Measurements from ENCODE around the gene MTRFR. TPM values are rescaled to one million over a fixed set of nuclear protein-coding genes. Genes with fewer than 3 reads are reported as not detected.

MTRFR gene
- total and polyA plus RNA-seq, 2 donors (not counting 3 experiments of a cell fraction or from before 2014, with no cell fraction given) = 9.1 to 14.4 TPM

GRCh38 chr12:123278101-123278627 lies 44.9 kb downstream of the MTRFR start:
- peak overlapping the region; percentile 85 for H3K4me2 ChIP-seq (ENCODE audit: insufficient read depth, low read length)
- DNase-seq (ENCODE audit: low read depth, low spot score) (peak; percentile 87), FAIRE-seq (peak; percentile 88)
- no peaks in the 10 kb centered on the region for H3K9me3 ChIP-seq (replicated peaks; ENCODE audit: control insufficient read depth, insufficient read depth, low read length)
- ChIA-PET POLR2A (interaction anchor here (0.7 kb wide), 2 partner anchors 40 to 259 kb away, joined by 8 to 12 read pairs; no protein-coding TSS in a partner anchor), CTCF (interaction anchor here (1.1 to 1.3 kb wide), 2 partner anchors 39 to 40 kb away, joined by 3 to 5 read pairs; no protein-coding TSS in a partner anchor)
- dilution Hi-C loops (cut with MboI; ENCODE audit: extremely low pct_ligation_motif_present, low sequenced_read_pairs) (loop anchor here (25.0 kb wide), 1 partner anchor 334 kb away; the partner anchor contains the start of gene DDX55), intact Hi-C loops (cut with micrococcal nuclease) (loop anchor here (2.0 kb wide), 1 partner anchor 87 kb away; the partner anchor contains the start of gene SBNO1)
- no peaks in the 10 kb centered on the region for H4K20me1 ChIP-seq (replicated peaks; ENCODE audit: control insufficient read depth, extremely low read depth, insufficient read depth, low read length)
- H3K79me2 ChIP-seq (ENCODE audit: control insufficient read depth, insufficient read depth, low read length) = no peaks in the 10 kb centered on the region
- H3K36me3 ChIP-seq (ENCODE audit: control insufficient read depth in 2 of 2, extremely low read depth in 1 of 2, insufficient read depth in 2 of 2, low read length in 2 of 2) = no peaks in the 10 kb centered on the region
- H3K27ac ChIP-seq (ENCODE audit: insufficient read depth, low read depth, low read length) = peak overlapping the region; percentile 68
- no peaks in the 10 kb centered on the region for H3K9me1 ChIP-seq (replicated peaks; ENCODE audit: control insufficient read depth, extremely low read depth, insufficient read depth, low read length)
- peak overlapping the region in 1 of 3 experiments; percentile 28 for H3K4me3 ChIP-seq (replicated peaks in 1 of 3; ENCODE audit: insufficient read depth in 1 of 3, low read depth in 1 of 3, low read length in 3 of 3)
- peak; percentile 57 for TF ChIP-seq POLR2AphosphoS5 (IDR thresholded peaks at IDR 0.05; ENCODE audit: insufficient read depth, low read depth, low read length)
- no peak for TF ChIP-seq GATA2 (IDR thresholded peaks at IDR 0.05; ENCODE audit: insufficient read depth, insufficient read length, low read depth, low read length)
- peak; percentile 67 for TF ChIP-seq JUN (IDR thresholded peaks at IDR 0.05; ENCODE audit: borderline replicate concordance, insufficient read depth, insufficient read length, low read depth)
- peaks cover 11% of the 10 kb centered on the region for H3K4me1 ChIP-seq (ENCODE audit: control insufficient read depth, extremely low read depth, insufficient read depth, low read length)
- BruUV-seq (replicated peaks) = no TSS peak
- H2AFZ ChIP-seq (ENCODE audit: low read depth, low read length) = peak overlapping the region; percentile 75
- peak overlapping the region; percentile 51 for H3K9ac ChIP-seq (replicated peaks; ENCODE audit: extremely low read depth, insufficient read depth, low read length)
- no peaks in the 10 kb centered on the region for H3K27me3 ChIP-seq (ENCODE audit: control insufficient read depth in 2 of 2, insufficient read depth in 2 of 2, low read length in 2 of 2)

GRCh38 chr12:123280971-123281370 lies 47.7 kb downstream of the MTRFR start:
- FAIRE-seq (no peak), DNase-seq (ENCODE audit: low read depth, low spot score) (no peak)
- no peak overlapping the region for H3K4me2 ChIP-seq (ENCODE audit: insufficient read depth, low read length)
- H3K4me1 ChIP-seq (ENCODE audit: control insufficient read depth, extremely low read depth, insufficient read depth, low read length) = peaks cover 11% of the 10 kb centered on the region
- no peak overlapping the region for H3K27ac ChIP-seq (ENCODE audit: insufficient read depth, low read depth, low read length)
- H3K9me1 ChIP-seq (replicated peaks; ENCODE audit: control insufficient read depth, extremely low read depth, insufficient read depth, low read length) = no peaks in the 10 kb centered on the region
- no peak overlapping the region for H2AFZ ChIP-seq (ENCODE audit: low read depth, low read length)
- H3K4me3 ChIP-seq (replicated peaks in 1 of 3; ENCODE audit: insufficient read depth in 1 of 3, low read depth in 1 of 3, low read length in 3 of 3) = no peak overlapping the region
- H3K79me2 ChIP-seq (ENCODE audit: control insufficient read depth, insufficient read depth, low read length) = no peaks in the 10 kb centered on the region
- intact Hi-C loops (cut with micrococcal nuclease) = no loop called here
- H4K20me1 ChIP-seq (replicated peaks; ENCODE audit: control insufficient read depth, extremely low read depth, insufficient read depth, low read length) = no peaks in the 10 kb centered on the region
- H3K9me3 ChIP-seq (replicated peaks; ENCODE audit: control insufficient read depth, insufficient read depth, low read length) = no peaks in the 10 kb centered on the region
- no peak overlapping the region for H3K9ac ChIP-seq (replicated peaks; ENCODE audit: extremely low read depth, insufficient read depth, low read length)
- no peaks in the 10 kb centered on the region for H3K36me3 ChIP-seq (ENCODE audit: control insufficient read depth in 2 of 2, extremely low read depth in 1 of 2, insufficient read depth in 2 of 2, low read length in 2 of 2)
- BruUV-seq (replicated peaks) = no TSS peak
- ChIA-PET POLR2A (no interaction called here), CTCF (interaction anchor here (1.4 kb wide), 1 partner anchor 301 kb away, joined by 3 read pairs; no protein-coding TSS in a partner anchor)
- dilution Hi-C loops (cut with MboI; ENCODE audit: extremely low pct_ligation_motif_present, low sequenced_read_pairs) = loop anchor here (25.0 kb wide), 1 partner anchor 331 kb away; the partner anchor contains the start of gene DDX55
- no peaks in the 10 kb centered on the region for H3K27me3 ChIP-seq (ENCODE audit: control insufficient read depth in 2 of 2, insufficient read depth in 2 of 2, low read length in 2 of 2)
- no peak for TF ChIP-seq MYC (IDR thresholded peaks at IDR 0.05; ENCODE audit: low read depth, low read length)
- TF ChIP-seq POLR2AphosphoS5 (IDR thresholded peaks at IDR 0.05; ENCODE audit: insufficient read depth, low read depth, low read length) = no peak
- no peak for TF ChIP-seq CTCF (IDR thresholded peaks at IDR 0.05; ENCODE audit: extremely low read depth in 1 of 2, insufficient read depth in 1 of 2, low read depth in 1 of 2, low read length in 2 of 2)
- no peak for TF ChIP-seq POLR2A (IDR thresholded peaks at IDR 0.05; ENCODE audit: low read depth, low read length)
- TF ChIP-seq JUN (IDR thresholded peaks at IDR 0.05; ENCODE audit: borderline replicate concordance, insufficient read depth, insufficient read length, low read depth) = no peak
- TF ChIP-seq GATA2 (IDR thresholded peaks at IDR 0.05; ENCODE audit: insufficient read depth, insufficient read length, low read depth, low read length) = no peak
- no peak for TF ChIP-seq MAX (IDR thresholded peaks at IDR 0.05; ENCODE audit: insufficient read depth, insufficient read length)
- no peak for TF ChIP-seq FOS (IDR thresholded peaks at IDR 0.05; ENCODE audit: borderline replicate concordance, insufficient read depth, low read length)
- TF ChIP-seq EZH2 (IDR thresholded peaks at IDR 0.05; ENCODE audit: borderline replicate concordance, low read depth, low read length, severe bottlenecking) = no peak
